HG02678 (cell line): Measurements from ENCODE around the gene EAF1.
A peak's percentile ranks its signal among the peaks of the same experiment; 100 is the strongest.
"Not testable (repeated sequence)": the region's sequence is repeated elsewhere in the genome, so short reads cannot be mapped to it uniquely, and the experiment has no call there.

Source experiments
- ATAC-seq: cut with Tn5 transposase; IDR thresholded peaks from one replicate; pipeline ENCODE4 v1.9.1; 2021; ENCODE audit warnings: mild to moderate bottlenecking, moderate library complexity; ENCODE audit not compliant: unreplicated experiment

The EAF1 gene

DNA sequence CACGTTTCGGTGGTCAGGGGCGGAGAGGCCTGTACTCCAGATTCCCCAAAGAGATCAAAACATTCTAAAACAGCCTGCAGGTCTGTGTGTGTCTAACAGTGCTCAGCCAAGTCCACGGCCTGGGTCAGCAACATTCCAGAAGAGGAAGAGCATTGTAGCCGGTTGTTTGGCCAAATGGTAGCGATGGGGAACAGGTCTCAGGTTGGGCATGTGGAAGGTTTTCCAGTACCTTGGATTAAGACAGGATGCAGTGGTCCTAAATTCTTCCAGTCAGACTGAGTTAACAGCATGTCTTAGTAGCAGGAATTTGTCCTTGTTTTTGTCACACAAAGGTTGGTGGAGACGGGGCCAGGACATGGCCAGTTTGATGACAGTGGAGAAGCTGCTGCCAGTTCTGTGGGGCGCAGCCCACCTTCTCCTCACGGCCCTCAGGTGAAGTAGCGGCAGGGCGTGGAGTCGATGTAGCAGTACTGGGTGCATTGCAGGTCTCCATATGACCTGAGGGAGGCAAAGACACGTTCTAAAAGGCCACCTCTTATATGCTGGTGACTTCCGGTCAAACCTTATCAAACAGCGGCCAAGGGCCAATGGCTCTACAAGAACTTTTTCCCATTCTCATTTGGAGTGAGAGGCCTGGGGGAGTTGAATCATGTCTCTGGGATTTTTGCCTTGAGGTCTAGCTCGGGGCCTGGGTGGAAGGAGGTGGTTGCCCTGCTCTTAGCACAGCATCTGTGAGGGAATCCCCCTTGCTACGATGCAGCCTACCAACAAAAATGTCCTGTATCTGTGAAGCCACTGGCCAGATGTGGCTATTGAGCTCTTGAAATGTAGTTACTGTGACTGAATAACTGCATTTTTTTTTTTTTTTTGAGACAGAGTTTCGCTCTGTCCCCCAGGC lies 24.1 kb downstream of the EAF1 start:
- ATAC-seq, result no peak

DNA sequence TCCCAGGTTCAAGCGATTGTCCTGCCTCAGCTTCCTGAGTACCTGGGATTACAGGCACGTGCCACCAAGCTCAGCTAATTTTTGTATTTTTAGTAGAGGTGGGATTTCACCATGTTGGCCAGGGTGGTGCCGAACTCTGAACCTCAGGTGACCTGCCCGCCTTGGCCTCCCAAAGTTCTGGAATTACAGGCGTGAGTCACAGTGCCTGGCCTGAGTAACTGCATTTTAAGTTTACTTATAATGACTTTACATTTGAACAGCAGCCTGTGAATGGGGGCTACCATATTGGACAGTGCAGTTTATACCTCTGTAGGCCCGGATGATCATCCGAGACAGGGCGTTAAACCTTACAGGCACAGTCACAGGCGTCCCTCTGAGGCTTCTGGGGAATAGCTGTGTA lies 24.8 kb downstream of the EAF1 start:
- ATAC-seq, result no peak

DNA sequence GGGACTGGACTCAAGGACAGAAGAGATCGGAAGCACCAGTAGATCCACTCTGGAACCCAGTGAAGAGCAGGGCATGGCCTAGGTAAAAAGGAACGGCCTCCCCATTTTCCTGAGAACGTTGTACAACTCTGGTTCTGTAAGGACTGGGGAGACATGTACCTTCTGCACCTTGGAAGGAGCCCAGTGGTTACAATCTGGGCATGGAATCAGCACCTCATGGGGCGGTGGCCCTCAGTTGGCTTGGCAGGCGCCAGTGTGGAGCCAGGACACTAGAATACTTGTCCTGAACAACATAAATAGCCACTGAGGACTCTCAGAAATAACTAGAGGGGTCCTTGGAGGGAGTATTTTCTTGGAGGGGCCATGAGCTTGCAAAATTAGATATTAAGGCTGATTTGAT lies 25.6 kb downstream of the EAF1 start:
- ATAC-seq, result no peak

DNA sequence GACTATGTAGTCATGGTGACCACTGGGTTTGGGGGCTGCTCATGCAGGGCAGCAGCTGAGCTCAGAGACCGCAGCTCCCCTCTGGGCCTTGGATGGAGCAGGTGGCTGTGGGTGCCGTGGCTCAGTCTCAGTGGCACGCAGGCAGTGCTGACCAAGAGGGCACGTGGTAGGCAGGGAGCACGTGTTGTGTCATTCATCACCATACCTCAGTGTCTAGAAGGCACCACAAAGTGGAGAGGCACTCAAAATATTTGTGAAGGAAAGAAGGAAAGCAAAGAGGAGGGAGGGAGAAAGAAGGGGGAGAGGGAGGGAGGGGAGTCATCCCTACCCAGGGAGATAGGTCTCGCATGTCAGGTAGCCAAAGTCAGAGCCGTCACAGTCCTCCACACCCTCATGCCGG lies 26.1 kb downstream of the EAF1 start:
- no peak for ATAC-seq

DNA sequence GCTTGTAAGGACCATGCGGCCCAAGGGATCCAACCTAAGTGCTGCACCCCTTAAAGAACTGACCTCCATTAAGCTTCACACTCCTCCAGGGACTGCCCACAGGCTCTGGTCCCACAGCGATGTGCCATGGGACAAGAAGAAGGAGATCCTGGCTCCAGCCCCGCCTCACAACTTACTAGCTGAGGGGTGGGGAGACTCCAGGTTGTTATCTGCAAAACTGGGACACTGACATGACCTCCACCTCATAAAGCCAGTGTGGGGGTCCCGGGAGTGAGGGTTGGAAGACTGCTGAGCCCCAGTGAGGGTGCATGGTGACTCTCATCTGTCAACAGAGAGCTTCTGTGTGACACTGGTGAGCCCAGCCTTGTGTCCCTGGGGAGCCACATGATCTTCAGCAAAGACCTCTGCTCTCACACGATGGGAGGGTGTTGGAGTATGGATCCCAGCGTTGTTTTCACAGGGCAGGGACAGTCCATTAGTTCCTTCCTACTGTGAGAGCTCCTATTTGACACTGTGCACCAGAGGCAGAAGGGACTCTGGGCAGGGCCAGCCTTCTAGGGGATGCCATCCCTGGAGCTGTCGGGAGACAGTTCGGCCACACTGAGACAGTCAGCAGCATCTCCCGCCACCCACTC lies 26.7 kb downstream of the EAF1 start:
- ATAC-seq, result no peak

DNA sequence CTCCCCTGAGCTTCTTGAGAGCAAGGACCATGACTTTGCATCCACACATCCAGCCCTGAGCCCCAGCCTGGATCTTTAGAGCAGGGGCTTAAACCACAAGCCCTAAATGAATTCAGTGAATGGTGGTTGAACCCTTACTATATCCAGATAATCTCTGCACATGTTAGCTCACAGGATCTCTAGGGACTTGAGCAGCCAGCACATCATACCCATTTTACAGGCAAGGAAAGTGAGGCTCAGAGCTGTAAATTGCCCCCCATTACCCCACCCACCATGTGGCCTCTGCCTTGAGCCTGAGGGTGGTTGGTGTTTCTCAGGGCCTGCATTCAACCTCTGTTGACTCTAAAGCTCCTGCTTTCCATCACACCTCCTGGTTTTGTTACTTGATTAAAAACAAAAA lies 27.6 kb downstream of the EAF1 start:
- no peak for ATAC-seq

DNA sequence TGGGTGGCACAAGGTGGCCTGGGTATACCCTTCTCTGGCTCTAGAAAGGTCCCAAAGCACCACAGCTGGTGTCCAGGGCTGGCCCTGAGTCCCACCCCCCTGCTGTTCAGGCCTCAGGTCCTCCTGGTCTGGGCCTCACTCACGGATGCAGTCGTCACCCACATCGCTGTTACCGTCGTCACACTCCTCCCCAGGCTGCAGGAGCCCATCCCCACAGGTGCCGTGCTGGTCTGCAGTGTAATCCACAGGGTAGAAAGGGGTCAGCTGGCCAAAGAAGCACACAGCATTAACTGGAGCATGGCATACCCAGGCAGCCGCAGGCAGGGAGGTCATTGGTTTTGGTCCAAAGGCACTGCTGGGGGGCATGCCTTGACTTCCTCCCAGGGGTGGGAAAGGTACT lies 28.4 kb downstream of the EAF1 start:
- no peak for ATAC-seq

DNA sequence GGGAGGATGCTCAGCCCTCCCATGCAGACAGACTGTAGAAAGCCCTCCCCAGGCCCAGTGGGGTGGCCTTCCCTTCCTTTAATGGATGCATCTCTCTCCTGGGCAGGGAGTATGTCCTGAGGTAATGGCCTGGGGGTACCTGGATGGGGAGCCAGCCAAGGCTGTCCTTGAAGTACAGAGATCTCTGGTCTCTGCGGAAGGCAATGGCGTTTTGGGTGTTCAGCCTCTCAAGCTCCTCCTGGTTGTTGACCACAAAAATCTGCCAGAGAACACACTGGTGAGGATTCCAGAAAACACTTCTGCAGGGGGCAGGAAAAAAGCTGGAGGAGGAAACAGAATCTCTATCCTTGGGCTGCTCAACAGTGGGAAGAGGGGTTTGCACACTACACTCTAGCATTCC lies 28.9 kb downstream of the EAF1 start:
- ATAC-seq, result no peak

DNA sequence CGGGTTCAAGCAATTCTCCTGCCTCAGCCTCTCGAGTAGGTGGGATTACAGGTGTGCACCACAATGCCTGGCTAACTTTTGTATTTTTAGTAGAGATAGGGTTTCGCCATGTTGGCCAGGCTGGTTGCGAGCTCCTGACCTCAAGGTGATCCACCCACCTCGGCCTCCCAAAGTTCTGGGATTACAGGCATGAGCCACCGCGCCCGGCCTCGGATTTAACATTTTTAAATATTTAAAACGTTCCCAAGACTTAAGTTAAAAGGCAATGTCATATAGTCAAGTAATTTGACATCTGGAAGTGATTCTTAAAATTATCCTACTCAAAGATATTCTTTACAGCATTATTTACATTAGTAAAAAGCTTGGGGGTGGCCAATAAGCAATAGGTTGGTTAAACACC lies 29.5 kb downstream of the EAF1 start:
- not testable (repeated sequence) for ATAC-seq

DNA sequence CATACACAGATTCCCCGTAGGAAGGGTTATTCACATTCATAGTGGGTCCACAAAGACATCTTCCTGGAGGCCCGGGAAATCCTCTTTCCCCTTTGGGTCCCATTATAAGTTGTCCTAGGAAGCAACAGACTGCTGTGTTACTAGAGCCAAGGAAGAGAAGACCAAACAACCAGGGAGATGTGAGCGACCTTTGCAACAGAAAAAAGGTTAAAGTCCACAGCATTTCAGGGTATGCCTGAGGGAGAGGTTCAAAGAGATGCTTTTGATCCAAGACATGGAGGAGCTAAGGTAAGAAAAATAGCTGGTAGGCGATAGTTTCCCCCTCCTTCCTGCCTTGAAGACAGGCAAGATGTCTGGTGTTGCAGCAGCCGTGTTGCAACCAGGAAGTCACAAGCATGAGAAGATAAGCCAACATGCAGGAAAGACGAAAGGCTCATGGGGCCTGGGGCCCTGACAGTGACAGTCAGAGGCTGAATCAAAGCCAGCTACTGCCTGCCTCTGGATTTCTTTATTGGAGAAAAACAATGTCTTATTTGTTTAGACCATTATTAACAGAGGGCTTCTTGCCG lies 30.9 kb downstream of the EAF1 start:
- no peak for ATAC-seq

DNA sequence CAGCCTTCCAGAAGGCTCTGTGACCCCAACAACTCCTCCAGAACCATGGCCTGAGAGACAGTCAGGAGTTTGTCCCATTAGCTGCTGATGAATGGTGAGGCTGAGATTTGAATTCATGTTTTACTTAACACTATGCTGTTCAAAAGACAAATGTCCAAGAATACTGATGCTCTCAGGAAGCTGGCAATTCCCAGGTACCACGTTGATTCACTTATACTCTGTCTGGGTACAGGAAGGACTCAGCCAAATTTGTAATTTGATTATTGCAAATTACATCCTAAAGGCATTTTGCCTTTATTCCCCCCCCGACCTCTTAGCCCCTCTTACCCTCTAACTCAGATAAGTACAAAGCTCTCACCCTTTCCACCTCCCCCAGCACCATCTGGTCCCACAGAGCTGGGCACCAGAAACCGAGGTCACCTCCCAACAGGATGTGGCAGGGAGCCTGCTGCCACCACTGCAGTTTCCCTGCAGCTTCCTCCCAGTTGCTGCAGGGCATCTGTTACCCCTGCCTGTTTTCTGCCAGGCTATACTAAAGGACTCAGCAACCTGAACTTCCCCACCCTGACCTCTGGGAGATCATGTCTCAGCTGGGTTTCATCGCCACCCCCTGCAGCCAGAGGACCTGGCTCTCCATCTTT lies 33.6 kb downstream of the EAF1 start:
- ATAC-seq, result no peak

DNA sequence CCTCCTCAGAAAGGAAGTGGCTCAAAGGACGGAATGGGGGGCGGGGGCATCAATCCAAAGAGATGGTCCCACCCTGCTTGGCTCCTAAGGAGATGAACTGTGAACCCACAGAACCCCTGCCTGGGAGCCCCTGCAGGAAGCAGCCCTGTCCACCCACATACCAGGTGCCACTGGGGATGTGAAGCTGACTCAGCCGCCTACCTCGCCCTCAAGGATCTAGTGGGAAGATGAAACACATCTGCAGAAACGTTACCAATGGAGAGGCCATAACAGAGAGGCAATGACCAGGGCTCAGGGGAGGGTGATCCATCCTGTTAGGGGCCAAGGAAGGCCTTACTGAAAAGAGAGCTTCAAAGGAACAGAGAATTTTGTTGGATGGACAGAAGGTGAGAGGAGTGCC lies 35.1 kb downstream of the EAF1 start:
- ATAC-seq, result no peak

DNA sequence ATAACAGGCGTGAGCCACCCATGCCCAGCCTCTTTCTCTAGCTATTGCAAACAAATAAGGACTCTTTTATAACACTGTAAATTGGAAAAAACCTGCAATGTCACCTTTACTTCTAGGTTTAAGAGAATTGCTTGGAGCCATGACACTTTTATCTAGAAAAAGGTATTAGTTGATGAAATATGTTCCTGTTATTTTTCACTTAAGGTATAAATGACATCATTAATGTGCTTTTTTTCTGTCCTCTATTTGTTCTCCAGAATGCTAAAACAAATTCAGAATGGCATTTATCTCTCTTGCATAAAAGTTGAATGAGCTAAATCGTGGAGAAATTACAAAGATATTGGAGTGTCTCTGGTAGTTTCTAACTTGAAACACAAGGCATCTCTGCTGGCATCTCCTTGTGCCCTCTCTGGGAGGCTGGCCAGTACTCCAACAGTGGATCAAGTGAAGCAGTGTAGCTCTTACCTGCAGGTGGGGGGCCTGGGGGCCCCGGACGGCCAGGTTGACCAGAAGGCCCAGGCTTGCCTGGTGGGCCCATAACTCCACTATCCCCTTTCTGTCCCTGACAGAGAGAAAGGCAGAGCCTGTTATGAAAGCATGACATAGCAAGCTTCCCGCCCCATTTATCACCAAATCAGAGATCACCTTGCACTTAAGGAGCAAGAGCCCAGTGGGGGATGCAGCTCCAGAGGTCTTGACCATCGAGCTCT lies 38.6 kb downstream of the EAF1 start:
- ATAC-seq, result no peak

DNA sequence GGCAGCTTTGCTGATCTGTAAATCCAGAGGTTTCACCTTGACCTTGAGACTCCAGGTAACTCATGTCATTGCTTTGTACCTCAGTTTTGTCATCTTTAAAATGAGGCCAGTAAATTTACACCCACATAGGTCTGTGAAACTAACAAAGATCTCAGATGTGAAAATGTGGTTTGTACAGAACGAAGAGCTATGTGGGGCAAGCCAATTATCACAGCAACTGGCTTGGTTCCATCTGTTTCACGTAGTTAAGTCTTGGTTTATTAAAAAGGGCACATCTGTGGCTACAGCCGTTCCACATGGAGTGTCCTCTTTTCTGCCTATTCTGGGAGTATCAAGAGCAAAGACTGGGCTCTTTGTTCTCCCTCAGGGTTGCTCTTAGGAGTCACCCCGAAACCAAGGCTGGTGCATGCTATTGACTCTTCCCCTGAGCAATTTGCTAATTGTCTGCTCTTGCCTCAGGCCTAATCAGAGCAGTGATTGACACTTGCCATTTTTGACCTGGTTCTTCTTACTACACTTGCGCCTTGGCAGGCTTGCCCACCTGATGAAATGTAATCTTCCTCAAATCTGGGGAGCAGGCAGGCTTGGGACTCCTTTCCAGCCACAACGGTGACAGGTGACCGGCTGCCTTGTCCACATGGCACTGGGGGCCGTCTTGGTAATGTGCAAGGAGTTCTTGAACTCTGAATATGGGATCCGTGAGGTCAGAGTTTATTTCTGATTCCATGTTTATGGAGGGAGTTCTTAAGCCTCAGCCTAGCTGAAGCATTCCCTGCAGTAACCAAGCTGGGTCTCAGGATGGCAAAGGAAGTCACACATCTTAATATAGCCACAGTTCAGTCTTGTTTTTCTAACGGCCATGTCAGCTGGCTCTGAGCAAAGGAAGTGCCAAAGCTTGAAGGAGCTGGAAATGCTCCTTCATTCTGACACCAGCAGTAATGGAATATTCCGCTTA lies 40.1 kb downstream of the EAF1 start:
- peak; percentile 52 for ATAC-seq

DNA sequence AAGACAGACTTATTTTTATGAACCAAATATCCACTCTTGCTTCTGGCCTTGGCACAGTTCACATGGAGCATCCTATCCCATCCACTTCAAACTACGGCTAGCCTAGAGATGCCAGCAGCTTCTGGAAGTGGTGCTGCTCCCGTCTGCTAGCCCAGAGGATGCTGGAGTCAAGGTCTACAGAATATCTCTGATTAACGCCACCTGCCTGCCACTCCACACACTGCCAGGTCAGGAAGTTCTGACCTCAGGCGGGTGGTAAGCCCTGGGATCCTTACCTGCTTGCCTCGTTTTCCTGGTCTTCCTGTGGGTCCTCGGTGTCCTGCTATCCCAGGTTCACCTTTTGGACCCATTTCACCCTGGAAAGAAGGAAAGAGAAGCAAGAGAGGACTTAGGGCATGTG lies 42.9 kb downstream of the EAF1 start:
- no peak for ATAC-seq

DNA sequence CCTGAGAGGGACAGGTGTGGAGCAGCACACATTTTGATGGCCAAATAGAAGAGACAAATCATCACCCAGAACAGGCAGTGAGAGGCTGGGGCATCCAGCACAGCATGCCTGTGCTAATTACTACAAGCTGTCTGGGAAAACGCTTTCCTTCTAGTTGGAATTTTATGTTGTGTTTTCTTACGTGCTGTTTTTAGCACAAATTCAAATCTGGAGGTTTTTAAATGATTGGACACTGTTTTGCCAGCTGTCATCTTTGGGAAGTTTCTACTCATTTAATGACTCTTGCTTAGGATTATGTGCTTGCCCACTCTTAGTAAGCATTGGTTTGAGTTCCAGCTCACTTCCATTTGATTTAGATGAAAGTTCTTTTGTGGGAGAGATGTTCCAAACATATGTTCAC lies 43.5 kb downstream of the EAF1 start:
- ATAC-seq, result no peak

DNA sequence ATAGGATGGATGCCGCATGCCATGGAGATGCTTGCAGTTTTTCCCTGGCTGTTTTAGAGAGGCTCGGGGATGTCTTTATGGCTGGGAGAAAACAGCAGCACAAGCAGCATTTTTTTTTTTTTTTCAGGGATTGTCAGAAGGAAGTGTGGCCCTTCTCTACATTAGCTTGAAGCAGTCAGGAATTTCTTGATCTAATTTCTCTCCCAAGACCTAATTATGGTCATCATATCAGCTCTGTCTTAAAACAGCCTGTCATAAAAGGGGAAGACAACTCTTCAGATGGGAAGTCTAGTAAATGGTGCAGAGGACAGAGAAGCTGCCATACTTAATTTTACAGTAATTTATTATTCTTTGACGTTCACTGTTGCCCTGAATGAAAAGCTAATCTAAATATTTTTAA lies 44.5 kb downstream of the EAF1 start:
- ATAC-seq, result no peak

DNA sequence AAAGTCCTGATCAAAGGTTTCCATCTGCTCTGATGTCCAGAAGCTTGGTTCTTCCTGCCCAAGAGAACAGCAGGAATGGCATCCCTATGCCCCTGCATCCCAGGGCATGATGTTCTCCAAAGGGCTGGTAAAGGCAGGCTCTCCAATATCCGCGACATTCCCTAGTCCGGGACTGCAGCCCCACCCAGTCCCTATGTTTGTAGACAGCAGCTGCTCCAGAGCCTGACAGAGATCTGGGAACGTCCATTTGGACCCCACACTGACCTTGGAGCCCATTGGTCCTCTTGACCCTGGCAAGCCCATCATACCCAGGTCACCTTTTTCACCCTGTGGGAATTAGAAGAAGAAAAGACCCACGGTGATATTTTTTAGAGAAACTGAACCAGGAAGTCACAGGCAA lies 47.8 kb downstream of the EAF1 start:
- no peak for ATAC-seq

DNA sequence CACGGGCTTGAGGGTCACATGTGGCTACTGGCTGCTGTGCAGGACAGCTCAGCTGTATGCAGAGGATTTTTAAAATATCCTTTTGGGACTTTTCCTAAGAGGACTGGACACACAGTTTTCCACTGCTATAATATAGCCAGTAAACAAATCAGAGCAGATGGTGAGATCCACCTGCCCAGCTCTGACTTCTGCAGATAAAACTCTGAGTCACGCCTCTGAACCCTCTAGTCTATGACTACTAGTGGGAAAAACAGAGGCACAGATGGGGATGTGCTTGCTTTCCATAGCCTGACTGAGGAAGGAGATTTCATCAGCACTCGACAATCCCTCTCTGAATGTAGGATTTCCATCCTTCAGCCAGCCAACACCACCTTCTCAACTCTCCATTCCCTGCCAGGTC lies 49.0 kb downstream of the EAF1 start:
- no peak for ATAC-seq
